ENCODE measurements around the gene TC2N.
"Not testable (repeated sequence)": the region's sequence is repeated elsewhere in the genome, so short reads cannot be mapped to it uniquely, and the experiment has no call there.

TC2N gene

DNA sequence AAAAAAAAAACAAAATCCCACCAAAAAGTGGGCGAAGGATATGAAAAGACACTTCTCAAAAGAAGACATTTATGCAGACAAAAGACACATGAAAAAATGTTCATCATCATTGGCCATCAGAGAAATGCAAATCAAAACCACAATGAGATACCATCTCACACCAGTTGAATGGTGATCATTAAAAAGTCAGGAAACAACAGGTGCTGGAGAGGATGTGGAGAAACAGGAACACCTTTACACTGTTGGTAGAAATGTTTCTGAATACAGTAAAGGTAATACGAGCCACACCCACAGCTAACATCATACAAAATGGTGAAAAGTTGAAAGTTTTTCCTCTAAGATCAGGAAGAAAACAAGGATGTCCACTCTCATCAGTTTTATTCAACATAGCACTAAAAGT, 127.5 kb downstream of the TC2N start:
- DNase-seq (ENCODE audit: low spot score); H3K4me3 Mint-ChIP-seq: not testable (repeated sequence)

DNA sequence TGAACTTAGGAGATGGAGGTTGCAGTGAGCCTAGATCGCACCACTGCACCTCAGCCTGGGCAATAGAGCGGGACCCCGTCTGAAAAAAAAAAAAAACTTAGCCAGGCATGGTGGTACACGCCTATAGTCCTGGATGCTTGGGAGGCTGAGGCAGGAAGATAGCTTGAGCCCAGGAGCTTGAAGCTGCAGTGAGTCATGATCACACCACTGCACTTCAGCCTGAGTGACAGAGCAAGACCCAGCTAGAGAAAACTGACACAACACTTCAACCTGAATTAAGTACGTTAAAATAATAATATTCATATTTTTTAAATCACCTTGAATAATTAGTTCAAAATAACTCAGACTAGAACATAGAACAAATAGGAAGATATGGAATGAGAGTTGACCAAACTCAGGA, 129.7 kb downstream of the TC2N start:
- Mint-ChIP-seq H3K27ac (no peak overlapping the region), H3K4me1 (ENCODE audit: low read depth) (peaks cover 10% of the 10 kb centered on the region), H3K9me3 (peaks cover 9% of the 10 kb centered on the region), H3K27me3 (ENCODE audit: low read depth) (no peaks in the 10 kb centered on the region), H3K4me3 (no peak overlapping the region), H3K36me3 (ENCODE audit: low read depth) (peaks cover 9% of the 10 kb centered on the region)
- DNase-seq (ENCODE audit: low spot score): no peak

More for the DNA sequence above, 127.5 kb downstream of the TC2N start:
- not testable (repeated sequence) for H3K27me3 Mint-ChIP-seq (ENCODE audit: low read depth); H3K36me3 Mint-ChIP-seq (ENCODE audit: low read depth); H3K9me3 Mint-ChIP-seq; H3K27ac Mint-ChIP-seq
- peaks cover 11% of the 10 kb centered on the region for H3K4me1 Mint-ChIP-seq (ENCODE audit: low read depth)

DNA sequence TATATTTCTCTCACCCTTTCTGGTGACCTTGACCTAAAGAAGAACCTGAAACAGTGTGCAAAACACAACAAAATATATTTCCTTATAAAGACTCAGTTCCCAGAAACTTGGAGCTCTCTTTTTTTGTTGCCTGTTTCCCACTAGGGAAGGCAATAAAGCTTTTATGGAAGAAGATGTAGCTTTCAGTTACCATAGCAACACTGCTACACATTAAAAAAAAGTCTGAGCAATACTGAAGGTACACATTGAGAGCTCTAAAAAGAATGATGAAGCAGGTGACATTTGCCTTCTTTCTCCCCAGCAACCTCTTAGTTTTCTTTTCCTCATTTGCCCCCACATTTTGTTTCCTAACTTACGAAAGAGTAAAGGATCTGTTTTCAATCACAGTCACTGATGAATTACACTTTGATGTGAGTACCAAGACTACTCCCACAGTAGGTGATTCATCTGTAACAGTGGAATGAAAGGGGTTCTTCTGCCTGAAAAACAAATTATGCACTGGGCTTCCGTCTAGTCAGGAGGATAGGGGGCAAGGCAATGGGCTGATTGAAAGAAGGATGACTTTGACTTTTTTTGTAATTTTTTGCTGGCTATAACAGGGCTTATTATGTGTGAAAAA, 134.4 kb downstream of the TC2N start:
- DNase-seq (ENCODE audit: low spot score): no peak
- peaks cover 4% of the 10 kb centered on the region for H3K9me3 Mint-ChIP-seq
- H3K4me1 Mint-ChIP-seq (ENCODE audit: low read depth): peaks cover 6% of the 10 kb centered on the region
- peaks cover 4% of the 10 kb centered on the region for H3K36me3 Mint-ChIP-seq (ENCODE audit: low read depth)
- no peak overlapping the region for H3K4me3 Mint-ChIP-seq
- H3K27ac Mint-ChIP-seq: no peak overlapping the region
- H3K27me3 Mint-ChIP-seq (ENCODE audit: low read depth): no peaks in the 10 kb centered on the region

DNA sequence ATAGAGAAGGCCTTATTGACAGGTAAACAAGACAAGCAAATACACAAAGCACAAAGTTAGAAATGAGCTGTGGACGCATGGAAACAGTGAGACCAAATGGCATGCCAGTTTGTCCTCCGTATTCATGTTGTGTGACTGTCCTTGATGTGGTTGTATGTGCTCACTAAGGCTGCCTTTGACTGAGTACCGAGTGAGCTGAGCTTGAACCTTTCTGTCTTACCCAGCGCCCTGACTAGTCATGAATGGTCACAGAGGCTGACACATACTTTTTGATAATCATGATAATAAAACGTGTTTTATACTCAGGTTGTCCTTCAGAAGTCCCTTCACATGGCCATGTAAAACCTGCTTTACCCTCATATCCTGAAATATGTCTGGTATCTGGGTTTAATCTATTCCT, 134.9 kb downstream of the TC2N start:
- DNase-seq (ENCODE audit: low spot score): no peak
- H3K9me3 Mint-ChIP-seq: peaks cover 4% of the 10 kb centered on the region
- no peak overlapping the region for H3K4me3 Mint-ChIP-seq
- H3K36me3 Mint-ChIP-seq (ENCODE audit: low read depth): peaks cover 4% of the 10 kb centered on the region
- H3K27ac Mint-ChIP-seq: no peak overlapping the region
- no peaks in the 10 kb centered on the region for H3K27me3 Mint-ChIP-seq (ENCODE audit: low read depth)
- H3K4me1 Mint-ChIP-seq (ENCODE audit: low read depth): peaks cover 6% of the 10 kb centered on the region

DNA sequence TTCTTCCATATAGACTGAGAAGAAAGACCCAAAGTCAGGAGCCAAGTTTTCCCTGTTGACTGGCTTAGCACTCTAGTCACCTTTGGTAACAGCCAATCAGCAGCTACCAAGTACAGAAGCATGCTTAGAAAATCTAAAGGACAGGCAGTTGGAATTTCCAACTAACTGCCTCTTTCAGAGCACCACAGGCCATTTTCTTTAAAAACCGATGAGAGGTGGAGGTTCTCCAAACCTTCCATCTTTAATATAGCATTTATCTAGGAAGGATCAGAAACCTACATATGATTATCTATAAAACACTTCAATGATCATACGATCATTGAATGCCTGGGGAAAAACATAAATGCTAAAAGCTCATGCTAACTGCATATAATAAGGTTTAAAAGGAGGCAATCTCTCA, 135.3 kb downstream of the TC2N start, which contains the start of gene CATSPERB:
CATSPERB (minus strand) TSS at position 101 of the 400 bp plus-strand sequence. CDS start 2,607 bp downstream, outside the sequence.
- H3K27ac Mint-ChIP-seq: no peak within 1 kb of the TSS
- no peak within 1 kb of the TSS for H3K4me3 Mint-ChIP-seq

DNA sequence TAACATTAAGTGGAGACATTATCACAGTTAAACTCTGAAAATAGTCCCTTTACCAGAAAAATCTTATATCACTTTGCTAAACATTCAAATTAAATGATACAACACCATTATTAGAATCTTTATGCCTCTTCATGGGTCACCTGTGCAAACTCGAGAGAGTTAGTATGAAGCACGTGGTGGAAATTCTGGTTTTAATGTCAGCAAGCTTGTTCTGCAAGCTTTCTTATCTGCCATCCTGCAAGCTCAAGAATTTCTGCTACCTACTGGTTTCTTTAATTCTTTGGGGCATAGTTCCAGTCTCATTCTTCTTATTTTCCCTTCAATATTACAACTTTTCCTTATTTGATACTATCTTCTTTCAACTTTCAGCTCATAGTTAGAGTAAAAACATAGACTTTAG, 136.3 kb downstream of the TC2N start:
- no peak for DNase-seq (ENCODE audit: low spot score)
- peaks cover 4% of the 10 kb centered on the region for H3K9me3 Mint-ChIP-seq
- no peaks in the 10 kb centered on the region for H3K27me3 Mint-ChIP-seq (ENCODE audit: low read depth)
- no peak overlapping the region for H3K27ac Mint-ChIP-seq
- peaks cover 2% of the 10 kb centered on the region for H3K36me3 Mint-ChIP-seq (ENCODE audit: low read depth)
- no peak overlapping the region for H3K4me3 Mint-ChIP-seq
- H3K4me1 Mint-ChIP-seq (ENCODE audit: low read depth): peaks cover 6% of the 10 kb centered on the region

More for the DNA sequence above, 135.3 kb downstream of the TC2N start, which contains the start of gene CATSPERB:
- peaks cover 4% of the 10 kb centered on the region for H3K36me3 Mint-ChIP-seq (ENCODE audit: low read depth)
- no peaks in the 10 kb centered on the region for H3K27me3 Mint-ChIP-seq (ENCODE audit: low read depth)
- no peak for DNase-seq (ENCODE audit: low spot score)
- peaks cover 4% of the 10 kb centered on the region for H3K9me3 Mint-ChIP-seq
- peaks cover 6% of the 10 kb centered on the region for H3K4me1 Mint-ChIP-seq (ENCODE audit: low read depth)

DNA sequence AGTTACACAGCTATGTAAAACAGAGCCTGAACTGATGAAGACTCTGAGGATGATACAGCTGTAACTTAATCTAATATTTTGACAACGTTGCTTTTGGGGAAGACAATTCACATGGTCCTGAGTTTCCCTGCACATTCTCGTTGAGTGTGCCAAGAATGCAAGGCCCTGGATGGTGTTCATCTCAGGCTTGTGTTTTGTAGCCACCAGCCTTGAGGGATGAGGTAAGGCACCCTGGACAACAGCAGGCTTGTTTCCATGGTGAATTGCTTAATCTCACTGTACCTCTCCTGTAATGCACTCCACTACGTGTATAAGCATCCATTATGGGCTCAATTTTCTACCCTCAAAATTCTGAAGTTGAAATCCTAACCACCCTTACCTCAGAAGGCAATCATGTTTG, 137.6 kb downstream of the TC2N start:
- Mint-ChIP-seq H3K4me3 (no peak overlapping the region), H3K27me3 (ENCODE audit: low read depth) (no peaks in the 10 kb centered on the region), H3K27ac (no peak overlapping the region), H3K9me3 (no peaks in the 10 kb centered on the region), H3K36me3 (ENCODE audit: low read depth) (no peaks in the 10 kb centered on the region), H3K4me1 (ENCODE audit: low read depth) (peaks cover 6% of the 10 kb centered on the region)
- DNase-seq (ENCODE audit: low spot score): no peak
